Measurements from ENCODE around the gene NDUFS5. TPM values are rescaled to one million over a fixed set of nuclear protein-coding genes. Genes with fewer than 3 reads are reported as not detected.

Gene NDUFS5
- total and polyA plus RNA-seq, 10 of the 15 experiments (the other 5 are each of a cell fraction or from before 2014, with no cell fraction given), result 240 to 1,578 (median 831) TPM

GRCh38 chr1:38994196-38994595, 32.0 kb upstream of the NDUFS5 start:
- no peaks in the 10 kb centered on the region for H3K4me1 ChIP-seq (ENCODE audit: control insufficient read depth, insufficient read depth, low read length)
- CTCF ChIA-PET, result no interaction called here

More at GRCh38 chr1:38994196-38994595, 32.0 kb upstream of the NDUFS5 start:
- no TSS peak for BruUV-seq (replicated peaks)
- H3K27me3 ChIP-seq (replicated peaks in 1 of 2; ENCODE audit: control insufficient read depth in 2 of 2, insufficient read depth in 2 of 2, low read length in 1 of 2), result no peaks in the 10 kb centered on the region
- no peak for DNase-seq (ENCODE audit: low read depth, low spot score)
- intact Hi-C loops (cut with micrococcal nuclease; ENCODE audit: unreplicated experiment) (loop anchor here (5.0 kb wide), 1 partner anchor 122 kb away; the partner anchor contains the start of gene MYCBP), in situ Hi-C loops (cut with MboI) (no loop called here)
- no peaks in the 10 kb centered on the region for H4K20me1 ChIP-seq (ENCODE audit: control insufficient read depth, insufficient read depth)
- H3K79me2 ChIP-seq (ENCODE audit: control insufficient read depth, insufficient read depth, low read length), result peaks cover 75% of the 10 kb centered on the region
- H3K9ac ChIP-seq (ENCODE audit: control insufficient read depth, insufficient read depth, low read length), result no peak overlapping the region
- no peak overlapping the region for H2AFZ ChIP-seq (ENCODE audit: control insufficient read depth, low read depth, low read length)
- no peak for FAIRE-seq
- ATAC-seq, result no peak
- 88% methylated on average over 5 of the region's 5 CpGs for WGBS (ENCODE audit: insufficient coverage, insufficient replicate concordance, low lambda C conversion rate, missing lambda C conversion rate)
- POLR2A ChIA-PET, result interaction anchor here (0.6 to 1.2 kb wide), 3 partner anchors 13 to 33 kb away, joined by 3 read pairs; partner anchors contain the start of gene NDUFS5
- H3K4me3 ChIP-seq, result no peak overlapping the region
- RAD21 ChIA-PET (ENCODE audit: unreplicated experiment), result no interaction called here
- SMC1A ChIA-PET (ENCODE audit: uncharacterized antibody, unreplicated experiment), result no interaction called here
- TF ChIP-seq NFYB (IDR thresholded peaks at IDR 0.05; ENCODE audit: insufficient read depth, low read depth, low read length) (no peak), POLR2AphosphoS2 (IDR thresholded peaks at IDR 0.05; ENCODE audit: low read depth, low read length) (no peak), MXI1 (IDR thresholded peaks at IDR 0.05; ENCODE audit: low read depth, low read length) (no peak), ATF2 (IDR thresholded peaks at IDR 0.05; ENCODE audit: low read length) (no peak), TCF12 (IDR thresholded peaks at IDR 0.05; ENCODE audit: low read depth, low read length) (no peak), RAD21 (IDR thresholded peaks at IDR 0.05; ENCODE audit: insufficient read depth, low read depth, low read length) (no peak), FOS (IDR thresholded peaks at IDR 0.05; ENCODE audit: borderline replicate concordance, extremely low read depth, insufficient read length) (no peak), JUND (IDR thresholded peaks at IDR 0.05; ENCODE audit: low read depth, low read length) (no peak), NBN (IDR thresholded peaks at IDR 0.05) (no peak), SPI1 (IDR thresholded peaks at IDR 0.05; ENCODE audit: borderline replicate concordance, insufficient read depth, low read depth, low read length) (no peak), PKNOX1 (IDR thresholded peaks at IDR 0.05) (no peak), EGR1 (IDR thresholded peaks at IDR 0.05; ENCODE audit: borderline replicate concordance in 1 of 2, low read depth in 2 of 2, low read length in 2 of 2) (no peak), NRF1 (conservative IDR thresholded peaks at IDR 0.05; ENCODE audit: low read depth, low read length) (no peak), RELB (IDR thresholded peaks at IDR 0.05; ENCODE audit: low read depth) (no peak)
- no peaks in the 10 kb centered on the region for H3K9me3 ChIP-seq (replicated peaks; ENCODE audit: control insufficient read depth, insufficient read depth, low read length)
- H3K27ac ChIP-seq (ENCODE audit: control insufficient read depth, insufficient read depth), result no peak overlapping the region
- H3K4me2 ChIP-seq (ENCODE audit: control insufficient read depth, insufficient read depth), result peak overlapping the region; percentile 57
- H3K36me3 ChIP-seq (ENCODE audit: control insufficient read depth in 2 of 2, insufficient read depth in 2 of 2, low read length in 1 of 2), result peaks cover 0 to 21% of the 10 kb centered on the region in 2 experiments; a peak in 3 of 4 replicates
